Loucy (cell line): ENCODE results near the gene CHST12.

ENCODE experiments used
- EZH2phosphoT487 ChIP-seq: fragments of 200-600 bp; IDR thresholded peaks from 2 replicates; pipeline ENCODE4 v1.6.1; 2018; ENCODE audit warnings: antibody characterized with exemption, mild to moderate bottlenecking, moderate library complexity, borderline replicate concordance
- TF ChIP-seq, protein P1 (sequence below): fragments of 200-600 bp; sonication (generic); conservative IDR thresholded peaks from 2 replicates; pipeline ENCODE4 v1.5.1; 2014; ENCODE audit warnings: mild to moderate bottlenecking, antibody characterized with exemption, low read length

DNA sequence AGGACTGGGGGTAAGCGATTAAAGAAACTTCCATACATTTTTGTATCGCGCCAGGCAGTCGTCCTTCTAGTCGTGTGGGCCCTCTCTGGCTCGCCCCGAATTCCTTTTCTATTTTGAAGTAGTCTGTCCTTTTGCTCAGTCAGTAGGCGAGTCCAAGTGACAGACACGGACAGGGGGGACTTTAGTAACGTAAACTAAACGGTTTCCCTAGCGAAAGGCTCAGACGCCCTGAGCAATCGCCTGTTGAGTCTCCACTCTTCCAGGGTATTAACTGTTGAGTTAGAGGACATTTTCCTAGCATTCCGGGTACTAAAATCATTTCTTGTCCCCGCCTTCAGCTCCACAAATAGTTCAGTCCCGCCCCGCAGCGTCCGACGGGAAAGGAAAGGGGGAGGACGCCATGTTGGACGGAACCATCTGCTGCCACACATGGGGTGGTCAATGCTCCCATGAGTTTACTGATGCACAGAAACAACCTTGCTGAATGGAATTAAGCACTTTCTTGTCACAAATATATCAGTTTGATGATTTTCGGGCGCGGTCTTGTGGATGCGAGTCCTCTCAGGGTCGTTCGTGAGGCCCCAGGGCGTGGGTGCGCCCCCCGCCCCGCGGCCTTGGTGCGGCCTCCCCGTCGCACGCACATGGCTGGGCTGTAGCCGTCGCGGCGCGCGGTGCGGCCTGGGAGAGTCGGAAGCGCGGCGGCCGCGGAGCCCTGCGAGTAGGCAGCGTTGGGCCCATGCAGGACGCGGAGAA is 49.0 kb upstream of the CHST12 start, which contains the start of gene EIF3B:
- no peak for TF ChIP-seq EZH2phosphoT487
- TF ChIP-seq, protein P1, sequence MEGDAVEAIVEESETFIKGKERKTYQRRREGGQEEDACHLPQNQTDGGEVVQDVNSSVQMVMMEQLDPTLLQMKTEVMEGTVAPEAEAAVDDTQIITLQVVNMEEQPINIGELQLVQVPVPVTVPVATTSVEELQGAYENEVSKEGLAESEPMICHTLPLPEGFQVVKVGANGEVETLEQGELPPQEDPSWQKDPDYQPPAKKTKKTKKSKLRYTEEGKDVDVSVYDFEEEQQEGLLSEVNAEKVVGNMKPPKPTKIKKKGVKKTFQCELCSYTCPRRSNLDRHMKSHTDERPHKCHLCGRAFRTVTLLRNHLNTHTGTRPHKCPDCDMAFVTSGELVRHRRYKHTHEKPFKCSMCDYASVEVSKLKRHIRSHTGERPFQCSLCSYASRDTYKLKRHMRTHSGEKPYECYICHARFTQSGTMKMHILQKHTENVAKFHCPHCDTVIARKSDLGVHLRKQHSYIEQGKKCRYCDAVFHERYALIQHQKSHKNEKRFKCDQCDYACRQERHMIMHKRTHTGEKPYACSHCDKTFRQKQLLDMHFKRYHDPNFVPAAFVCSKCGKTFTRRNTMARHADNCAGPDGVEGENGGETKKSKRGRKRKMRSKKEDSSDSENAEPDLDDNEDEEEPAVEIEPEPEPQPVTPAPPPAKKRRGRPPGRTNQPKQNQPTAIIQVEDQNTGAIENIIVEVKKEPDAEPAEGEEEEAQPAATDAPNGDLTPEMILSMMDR, result no peak
